Dedifferentiated amniotic fluid mesenchymal stem cell (primary cell): ENCODE measurements around the gene SHB.
"Not testable (repeated sequence)": the region's sequence is repeated elsewhere in the genome, so short reads cannot be mapped to it uniquely, and the experiment has no call there.

Experiments
- DNase-seq: peaks from one replicate; pipeline ENCODE4 v3.0.0-alpha.2; 2016; ENCODE audit errors: extremely low spot score

Gene SHB

GRCh38 chr9:38063363-38063707 is 5.7 kb downstream of the SHB start:
- DNase-seq, result no peak

- DNase-seq, result no peak
These were observed 6.3 kb downstream of the SHB start for GRCh38 chr9:38062498-38063362.

GRCh38 chr9:38062106-38062497 is 6.9 kb downstream of the SHB start:
- DNase-seq, result no peak

GRCh38 chr9:38061326-38061977 is 7.6 kb downstream of the SHB start:
- DNase-seq, result no peak

DNA sequence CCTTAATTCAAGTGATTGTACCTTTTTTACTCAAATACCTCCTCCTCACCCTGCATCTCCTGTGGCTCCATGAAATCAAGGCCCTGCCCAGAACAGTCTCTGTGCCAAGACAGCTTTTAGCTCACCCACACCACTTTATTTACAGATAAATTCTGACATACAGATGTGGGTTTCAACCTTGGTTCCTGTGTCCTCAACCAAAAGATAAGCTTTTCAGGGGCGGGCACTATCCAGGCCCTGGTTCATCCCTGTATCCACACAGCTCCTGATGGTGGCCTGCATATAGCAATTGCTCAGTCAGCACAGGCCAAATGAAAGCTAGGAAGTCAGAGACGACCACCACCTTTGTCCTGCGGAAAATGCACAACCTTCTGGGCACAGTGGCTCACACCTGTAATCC is 8.3 kb downstream of the SHB start:
- no peak for DNase-seq

DNA sequence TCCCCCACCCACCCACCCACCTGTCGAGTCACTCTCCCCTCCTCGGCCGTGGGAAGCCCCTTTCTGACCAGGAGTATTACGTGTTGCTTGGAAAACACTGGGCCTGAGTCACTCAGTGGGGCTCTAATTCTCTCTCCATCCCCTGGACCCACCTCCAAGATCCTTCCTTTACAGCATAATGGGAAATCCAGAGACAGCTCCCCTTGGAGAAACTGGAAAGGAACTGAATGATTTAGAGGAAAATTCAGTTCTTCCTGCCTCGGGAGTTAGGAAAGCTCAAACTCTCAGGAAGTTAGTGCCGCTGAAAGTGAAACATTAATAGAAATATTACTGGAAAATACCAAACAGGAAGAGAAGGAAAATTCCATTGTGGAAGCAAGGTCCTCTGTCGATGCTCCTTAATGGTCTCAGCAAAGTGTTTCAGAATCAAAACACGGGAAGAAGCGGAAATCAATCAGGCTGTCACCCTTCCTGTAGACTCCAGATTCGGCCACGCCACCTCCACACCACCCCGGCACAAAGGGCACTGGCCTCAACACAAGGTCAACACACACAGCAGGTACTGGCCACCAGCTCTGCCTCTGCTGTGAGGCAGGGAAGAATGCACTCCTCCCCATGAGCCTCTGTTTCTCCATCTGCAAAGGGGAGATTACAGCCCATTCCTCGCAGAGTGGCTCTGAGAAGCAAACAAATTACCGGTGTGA is 9.6 kb downstream of the SHB start:
- DNase-seq, result no peak

GRCh38 chr9:38058452-38059232 is 10.4 kb downstream of the SHB start:
- DNase-seq, result no peak

- no peak for DNase-seq
These were observed 11.4 kb downstream of the SHB start for GRCh38 chr9:38057416-38058195.

- DNase-seq, result no peak
These were observed 14.4 kb downstream of the SHB start for GRCh38 chr9:38054653-38055052.

DNA sequence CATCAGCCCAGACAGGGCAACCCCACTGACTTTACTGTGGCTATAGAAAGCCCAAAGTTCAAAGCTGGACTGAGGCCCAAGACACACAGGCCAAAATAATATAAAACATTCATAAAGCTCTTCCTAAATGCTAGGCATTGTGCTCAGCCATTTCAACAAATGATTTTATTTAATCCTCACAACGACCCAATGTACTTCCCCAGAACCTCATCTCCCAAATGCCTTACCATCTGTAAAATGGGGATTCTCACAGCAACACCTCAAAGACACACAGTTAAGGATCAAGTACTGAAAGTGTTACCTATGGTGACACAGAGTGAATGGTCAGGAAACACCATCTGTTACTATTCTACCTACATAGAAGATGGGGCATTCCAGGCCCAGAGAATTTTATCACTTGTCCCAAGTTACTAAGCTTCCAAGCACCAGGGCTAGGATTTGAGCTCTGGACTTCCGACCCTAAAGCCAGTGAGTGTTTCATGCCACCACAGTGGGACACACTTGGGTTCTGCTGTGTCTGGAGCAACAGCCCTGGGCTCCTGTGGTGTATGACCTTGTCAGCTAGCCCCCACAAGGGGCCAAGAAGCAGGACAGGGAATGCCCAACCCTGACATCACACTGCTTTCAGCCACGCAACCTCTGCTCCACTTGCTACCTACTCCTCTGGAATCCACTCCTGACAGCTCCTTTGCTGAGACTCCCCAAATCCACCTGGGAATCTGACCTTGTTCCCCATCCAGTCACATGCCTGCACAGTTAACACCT is 15.1 kb downstream of the SHB start:
- no peak for DNase-seq

- DNase-seq, result no peak
These were observed 17.1 kb downstream of the SHB start for GRCh38 chr9:38051780-38052546.

- no peak for DNase-seq
These were observed 20.6 kb downstream of the SHB start for GRCh38 chr9:38048316-38048969.

DNA sequence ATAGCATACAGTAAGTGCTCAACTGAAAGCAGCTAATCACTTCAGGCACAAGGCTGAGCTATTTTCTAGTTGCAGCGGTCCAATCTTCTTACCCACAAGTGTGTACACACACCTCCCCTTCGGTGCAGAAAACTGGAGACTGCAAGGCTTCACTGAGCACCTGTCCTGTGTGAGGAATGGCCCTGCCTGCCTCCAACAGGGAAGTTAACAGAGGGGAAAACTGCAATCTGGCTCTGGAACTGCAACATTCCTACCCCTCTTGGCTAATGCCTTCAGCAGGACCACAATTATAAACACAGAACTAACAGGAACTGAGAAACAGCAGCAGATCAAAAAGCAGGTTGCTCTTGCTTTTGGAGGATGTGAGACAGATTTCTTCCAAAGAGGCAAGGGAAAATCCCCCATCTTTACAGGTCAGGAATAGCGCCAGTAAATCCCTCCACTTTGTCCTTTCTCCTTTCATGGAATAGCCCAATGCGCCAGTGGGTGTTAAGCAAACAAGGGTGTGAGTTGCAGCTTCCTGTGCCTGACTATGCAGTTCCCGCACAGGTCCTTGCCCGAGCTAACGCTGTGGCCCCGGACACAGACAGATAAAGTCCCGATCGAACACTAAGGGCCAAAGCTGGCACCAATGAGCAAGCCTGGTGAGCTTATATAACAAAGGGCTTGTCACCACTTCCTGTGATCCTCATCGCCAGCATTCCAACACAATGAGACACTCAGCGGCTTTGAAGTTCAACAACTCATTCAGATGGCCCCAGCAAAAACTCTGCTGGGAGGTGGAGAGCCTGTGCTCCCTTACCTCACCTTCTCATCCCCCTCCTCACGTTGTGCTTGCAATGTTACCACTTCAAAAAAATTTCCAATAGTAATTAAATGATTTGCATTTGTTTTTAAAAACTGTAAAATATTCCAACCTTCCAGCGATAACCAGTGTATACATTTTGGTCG is 21.5 kb downstream of the SHB start:
- peak; percentile 91 for DNase-seq

- DNase-seq, result peak; percentile 31
These were observed 22.2 kb downstream of the SHB start for GRCh38 chr9:38046661-38047300.

GRCh38 chr9:38045939-38046338 is 23.1 kb downstream of the SHB start:
- not testable (repeated sequence) for DNase-seq

DNA sequence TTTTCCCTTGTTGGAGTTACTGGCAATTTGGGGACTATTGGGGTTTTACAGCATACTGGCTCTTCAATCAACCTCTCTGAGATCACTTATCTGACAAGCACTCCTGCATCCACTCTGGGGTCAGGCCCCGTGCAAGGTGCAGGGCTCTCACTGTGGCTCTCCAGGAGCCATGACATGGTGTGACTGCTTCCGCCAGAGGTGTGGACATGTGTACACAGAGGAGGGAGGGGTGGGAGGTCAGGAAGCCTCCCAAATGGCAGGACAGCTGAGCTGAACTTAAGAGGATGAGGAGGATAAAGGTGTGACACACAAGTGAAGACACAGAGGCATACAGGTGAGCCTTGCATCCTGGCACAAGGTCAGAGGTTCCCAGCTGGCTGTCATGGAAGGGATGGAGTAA is 24.3 kb downstream of the SHB start:
- DNase-seq, result no peak

DNA sequence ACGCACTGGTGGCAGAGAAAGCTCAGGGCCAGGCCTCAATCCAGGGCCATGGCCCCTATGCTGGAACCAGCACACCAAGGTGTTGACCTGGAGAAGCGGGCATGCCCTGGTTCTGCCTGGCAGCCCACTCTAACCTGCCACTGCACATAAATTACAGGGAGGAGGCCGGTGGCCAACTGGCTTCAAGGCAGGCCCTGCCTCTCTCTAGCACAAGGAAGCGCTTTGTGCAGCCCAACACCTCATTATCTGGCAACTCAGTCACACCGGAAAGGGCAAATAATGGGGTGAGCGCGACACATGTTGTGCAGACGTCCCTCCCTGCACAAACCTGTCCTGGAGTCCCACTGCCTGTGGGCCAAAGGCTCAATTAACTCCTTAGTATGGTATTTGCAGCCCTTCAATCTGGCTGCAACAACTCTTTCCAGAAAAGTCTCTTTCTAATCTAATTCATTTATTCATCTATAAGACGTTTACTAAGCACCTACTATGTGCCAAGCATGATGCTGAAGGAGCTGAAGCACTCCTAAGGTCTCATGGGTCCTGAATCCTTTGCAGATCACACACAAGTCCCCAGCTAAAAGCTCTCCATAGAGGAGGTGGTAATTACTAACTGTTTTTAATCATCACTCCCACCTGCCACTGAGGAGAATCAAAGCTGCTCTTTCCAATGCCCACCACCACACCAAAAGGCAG is 24.9 kb downstream of the SHB start:
- no peak for DNase-seq
